ENCODE results near the gene C1QTNF7. TPM values are rescaled to one million over a fixed set of nuclear protein-coding genes. Genes with fewer than 3 reads are reported as not detected.

Gene C1QTNF7
- total RNA-seq, 1 experiment from 2014 or later: 0.04 TPM

DNA sequence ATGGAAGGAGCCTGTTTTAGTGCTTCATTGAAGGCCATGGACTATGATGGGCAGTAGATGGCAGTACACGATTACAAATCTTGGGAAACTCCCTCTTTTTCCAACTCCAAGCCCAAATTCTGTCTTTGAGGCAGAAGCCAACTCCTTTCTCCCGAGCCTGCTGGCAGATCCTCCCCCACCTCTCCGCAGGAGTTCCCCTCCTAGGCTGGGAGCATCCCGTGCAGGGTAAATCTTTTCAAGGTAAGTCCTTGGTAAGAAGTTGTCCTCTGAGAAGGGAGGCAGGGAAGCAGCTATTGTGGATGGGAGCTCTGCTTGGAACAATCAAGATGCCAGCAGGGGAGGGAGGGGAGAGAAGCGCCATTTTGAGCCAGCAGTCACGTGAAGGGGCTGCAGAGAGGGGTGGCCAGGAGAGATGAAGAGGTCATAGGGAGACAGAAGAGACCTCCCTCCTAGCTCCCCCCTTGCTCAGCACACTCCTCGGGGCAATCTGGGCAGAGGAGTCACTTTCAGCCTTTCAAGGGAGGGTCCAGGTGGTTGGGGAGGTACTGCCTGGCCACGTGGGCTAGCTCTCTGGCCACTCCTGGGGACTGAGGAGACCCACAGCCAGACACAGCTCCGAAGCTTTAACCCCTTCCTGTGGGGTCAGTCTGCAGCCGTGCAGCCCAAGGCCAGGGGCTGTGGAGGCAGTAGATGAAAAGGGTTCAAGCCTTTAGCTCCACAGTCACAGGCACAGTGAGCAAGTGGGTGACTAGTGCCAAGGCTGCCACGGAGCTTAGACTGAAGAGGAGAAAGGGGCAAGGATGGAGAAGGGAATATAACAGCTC lies 51.5 kb downstream of the C1QTNF7 start (continued):
- TF ChIP-seq, protein P1, sequence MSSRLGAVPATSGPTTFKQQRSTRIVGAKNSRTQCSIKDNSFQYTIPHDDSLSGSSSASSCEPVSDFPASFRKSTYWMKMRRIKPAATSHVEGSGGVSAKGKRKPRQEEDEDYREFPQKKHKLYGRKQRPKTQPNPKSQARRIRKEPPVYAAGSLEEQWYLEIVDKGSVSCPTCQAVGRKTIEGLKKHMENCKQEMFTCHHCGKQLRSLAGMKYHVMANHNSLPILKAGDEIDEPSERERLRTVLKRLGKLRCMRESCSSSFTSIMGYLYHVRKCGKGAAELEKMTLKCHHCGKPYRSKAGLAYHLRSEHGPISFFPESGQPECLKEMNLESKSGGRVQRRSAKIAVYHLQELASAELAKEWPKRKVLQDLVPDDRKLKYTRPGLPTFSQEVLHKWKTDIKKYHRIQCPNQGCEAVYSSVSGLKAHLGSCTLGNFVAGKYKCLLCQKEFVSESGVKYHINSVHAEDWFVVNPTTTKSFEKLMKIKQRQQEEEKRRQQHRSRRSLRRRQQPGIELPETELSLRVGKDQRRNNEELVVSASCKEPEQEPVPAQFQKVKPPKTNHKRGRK (CRISPR knock-in tag; IDR thresholded peaks at IDR 0.05; ENCODE audit: borderline replicate concordance): no peak
- TF ChIP-seq, protein P2, sequence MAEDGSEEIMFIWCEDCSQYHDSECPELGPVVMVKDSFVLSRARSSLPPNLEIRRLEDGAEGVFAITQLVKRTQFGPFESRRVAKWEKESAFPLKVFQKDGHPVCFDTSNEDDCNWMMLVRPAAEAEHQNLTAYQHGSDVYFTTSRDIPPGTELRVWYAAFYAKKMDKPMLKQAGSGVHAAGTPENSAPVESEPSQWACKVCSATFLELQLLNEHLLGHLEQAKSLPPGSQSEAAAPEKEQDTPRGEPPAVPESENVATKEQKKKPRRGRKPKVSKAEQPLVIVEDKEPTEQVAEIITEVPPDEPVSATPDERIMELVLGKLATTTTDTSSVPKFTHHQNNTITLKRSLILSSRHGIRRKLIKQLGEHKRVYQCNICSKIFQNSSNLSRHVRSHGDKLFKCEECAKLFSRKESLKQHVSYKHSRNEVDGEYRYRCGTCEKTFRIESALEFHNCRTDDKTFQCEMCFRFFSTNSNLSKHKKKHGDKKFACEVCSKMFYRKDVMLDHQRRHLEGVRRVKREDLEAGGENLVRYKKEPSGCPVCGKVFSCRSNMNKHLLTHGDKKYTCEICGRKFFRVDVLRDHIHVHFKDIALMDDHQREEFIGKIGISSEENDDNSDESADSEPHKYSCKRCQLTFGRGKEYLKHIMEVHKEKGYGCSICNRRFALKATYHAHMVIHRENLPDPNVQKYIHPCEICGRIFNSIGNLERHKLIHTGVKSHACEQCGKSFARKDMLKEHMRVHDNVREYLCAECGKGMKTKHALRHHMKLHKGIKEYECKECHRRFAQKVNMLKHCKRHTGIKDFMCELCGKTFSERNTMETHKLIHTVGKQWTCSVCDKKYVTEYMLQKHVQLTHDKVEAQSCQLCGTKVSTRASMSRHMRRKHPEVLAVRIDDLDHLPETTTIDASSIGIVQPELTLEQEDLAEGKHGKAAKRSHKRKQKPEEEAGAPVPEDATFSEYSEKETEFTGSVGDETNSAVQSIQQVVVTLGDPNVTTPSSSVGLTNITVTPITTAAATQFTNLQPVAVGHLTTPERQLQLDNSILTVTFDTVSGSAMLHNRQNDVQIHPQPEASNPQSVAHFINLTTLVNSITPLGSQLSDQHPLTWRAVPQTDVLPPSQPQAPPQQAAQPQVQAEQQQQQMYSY (CRISPR knock-in tag; IDR thresholded peaks at IDR 0.05): no peak
- TF ChIP-seq CREM (CRISPR knock-in tag; IDR thresholded peaks at IDR 0.05) (0 out of 2 replicates have a peak, but pooled peaks have one; percentile 46), GRHL2 (CRISPR knock-in tag; IDR thresholded peaks at IDR 0.05; ENCODE audit: insufficient replicate concordance, severe bottlenecking) (no peak), OVOL2 (CRISPR knock-in tag; IDR thresholded peaks at IDR 0.05; ENCODE audit: borderline replicate concordance) (no peak), NFE2L1 (CRISPR knock-in tag; IDR thresholded peaks at IDR 0.05) (0 out of 2 replicates have a peak, but pooled peaks have one; percentile 54), TP53 (CRISPR knock-in tag; IDR thresholded peaks at IDR 0.05) (no peak), NR1H2 (CRISPR knock-in tag; IDR thresholded peaks at IDR 0.05) (no peak), ZNF219 (CRISPR knock-in tag; IDR thresholded peaks at IDR 0.05; ENCODE audit: borderline replicate concordance) (no peak), ZNF396 (CRISPR knock-in tag; IDR thresholded peaks at IDR 0.05; ENCODE audit: borderline replicate concordance) (no peak), SOX15 (CRISPR knock-in tag; IDR thresholded peaks at IDR 0.05) (no peak), TEAD1 (CRISPR knock-in tag; IDR thresholded peaks at IDR 0.05) (0 out of 2 replicates have a peak, but pooled peaks have one; percentile 26), TCF7 (CRISPR knock-in tag; IDR thresholded peaks at IDR 0.05; ENCODE audit: low read depth) (no peak), ZNF423 (CRISPR knock-in tag; IDR thresholded peaks at IDR 0.05) (peak; percentile 62), ZNF232 (CRISPR knock-in tag; IDR thresholded peaks at IDR 0.05) (peak; percentile 33; the same call in 1 of the 2 replicates), ZBTB21 (CRISPR knock-in tag; IDR thresholded peaks at IDR 0.05; ENCODE audit: borderline replicate concordance) (no peak), ZNF671 (CRISPR knock-in tag; IDR thresholded peaks at IDR 0.05) (peak; percentile 39; the same call in 1 of the 2 replicates), RORB (CRISPR knock-in tag; IDR thresholded peaks at IDR 0.05) (no peak), SMAD4 (CRISPR knock-in tag; IDR thresholded peaks at IDR 0.05) (no peak)
- TF ChIP-seq, protein P3, sequence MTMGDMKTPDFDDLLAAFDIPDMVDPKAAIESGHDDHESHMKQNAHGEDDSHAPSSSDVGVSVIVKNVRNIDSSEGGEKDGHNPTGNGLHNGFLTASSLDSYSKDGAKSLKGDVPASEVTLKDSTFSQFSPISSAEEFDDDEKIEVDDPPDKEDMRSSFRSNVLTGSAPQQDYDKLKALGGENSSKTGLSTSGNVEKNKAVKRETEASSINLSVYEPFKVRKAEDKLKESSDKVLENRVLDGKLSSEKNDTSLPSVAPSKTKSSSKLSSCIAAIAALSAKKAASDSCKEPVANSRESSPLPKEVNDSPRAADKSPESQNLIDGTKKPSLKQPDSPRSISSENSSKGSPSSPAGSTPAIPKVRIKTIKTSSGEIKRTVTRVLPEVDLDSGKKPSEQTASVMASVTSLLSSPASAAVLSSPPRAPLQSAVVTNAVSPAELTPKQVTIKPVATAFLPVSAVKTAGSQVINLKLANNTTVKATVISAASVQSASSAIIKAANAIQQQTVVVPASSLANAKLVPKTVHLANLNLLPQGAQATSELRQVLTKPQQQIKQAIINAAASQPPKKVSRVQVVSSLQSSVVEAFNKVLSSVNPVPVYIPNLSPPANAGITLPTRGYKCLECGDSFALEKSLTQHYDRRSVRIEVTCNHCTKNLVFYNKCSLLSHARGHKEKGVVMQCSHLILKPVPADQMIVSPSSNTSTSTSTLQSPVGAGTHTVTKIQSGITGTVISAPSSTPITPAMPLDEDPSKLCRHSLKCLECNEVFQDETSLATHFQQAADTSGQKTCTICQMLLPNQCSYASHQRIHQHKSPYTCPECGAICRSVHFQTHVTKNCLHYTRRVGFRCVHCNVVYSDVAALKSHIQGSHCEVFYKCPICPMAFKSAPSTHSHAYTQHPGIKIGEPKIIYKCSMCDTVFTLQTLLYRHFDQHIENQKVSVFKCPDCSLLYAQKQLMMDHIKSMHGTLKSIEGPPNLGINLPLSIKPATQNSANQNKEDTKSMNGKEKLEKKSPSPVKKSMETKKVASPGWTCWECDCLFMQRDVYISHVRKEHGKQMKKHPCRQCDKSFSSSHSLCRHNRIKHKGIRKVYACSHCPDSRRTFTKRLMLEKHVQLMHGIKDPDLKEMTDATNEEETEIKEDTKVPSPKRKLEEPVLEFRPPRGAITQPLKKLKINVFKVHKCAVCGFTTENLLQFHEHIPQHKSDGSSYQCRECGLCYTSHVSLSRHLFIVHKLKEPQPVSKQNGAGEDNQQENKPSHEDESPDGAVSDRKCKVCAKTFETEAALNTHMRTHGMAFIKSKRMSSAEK (CRISPR knock-in tag; IDR thresholded peaks at IDR 0.05; ENCODE audit: borderline replicate concordance): no peak
- TF ChIP-seq, protein P4, sequence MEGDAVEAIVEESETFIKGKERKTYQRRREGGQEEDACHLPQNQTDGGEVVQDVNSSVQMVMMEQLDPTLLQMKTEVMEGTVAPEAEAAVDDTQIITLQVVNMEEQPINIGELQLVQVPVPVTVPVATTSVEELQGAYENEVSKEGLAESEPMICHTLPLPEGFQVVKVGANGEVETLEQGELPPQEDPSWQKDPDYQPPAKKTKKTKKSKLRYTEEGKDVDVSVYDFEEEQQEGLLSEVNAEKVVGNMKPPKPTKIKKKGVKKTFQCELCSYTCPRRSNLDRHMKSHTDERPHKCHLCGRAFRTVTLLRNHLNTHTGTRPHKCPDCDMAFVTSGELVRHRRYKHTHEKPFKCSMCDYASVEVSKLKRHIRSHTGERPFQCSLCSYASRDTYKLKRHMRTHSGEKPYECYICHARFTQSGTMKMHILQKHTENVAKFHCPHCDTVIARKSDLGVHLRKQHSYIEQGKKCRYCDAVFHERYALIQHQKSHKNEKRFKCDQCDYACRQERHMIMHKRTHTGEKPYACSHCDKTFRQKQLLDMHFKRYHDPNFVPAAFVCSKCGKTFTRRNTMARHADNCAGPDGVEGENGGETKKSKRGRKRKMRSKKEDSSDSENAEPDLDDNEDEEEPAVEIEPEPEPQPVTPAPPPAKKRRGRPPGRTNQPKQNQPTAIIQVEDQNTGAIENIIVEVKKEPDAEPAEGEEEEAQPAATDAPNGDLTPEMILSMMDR (IDR thresholded peaks at IDR 0.05): no peak; the same call in 1 of the 2 replicates
- TF ChIP-seq, protein P5, sequence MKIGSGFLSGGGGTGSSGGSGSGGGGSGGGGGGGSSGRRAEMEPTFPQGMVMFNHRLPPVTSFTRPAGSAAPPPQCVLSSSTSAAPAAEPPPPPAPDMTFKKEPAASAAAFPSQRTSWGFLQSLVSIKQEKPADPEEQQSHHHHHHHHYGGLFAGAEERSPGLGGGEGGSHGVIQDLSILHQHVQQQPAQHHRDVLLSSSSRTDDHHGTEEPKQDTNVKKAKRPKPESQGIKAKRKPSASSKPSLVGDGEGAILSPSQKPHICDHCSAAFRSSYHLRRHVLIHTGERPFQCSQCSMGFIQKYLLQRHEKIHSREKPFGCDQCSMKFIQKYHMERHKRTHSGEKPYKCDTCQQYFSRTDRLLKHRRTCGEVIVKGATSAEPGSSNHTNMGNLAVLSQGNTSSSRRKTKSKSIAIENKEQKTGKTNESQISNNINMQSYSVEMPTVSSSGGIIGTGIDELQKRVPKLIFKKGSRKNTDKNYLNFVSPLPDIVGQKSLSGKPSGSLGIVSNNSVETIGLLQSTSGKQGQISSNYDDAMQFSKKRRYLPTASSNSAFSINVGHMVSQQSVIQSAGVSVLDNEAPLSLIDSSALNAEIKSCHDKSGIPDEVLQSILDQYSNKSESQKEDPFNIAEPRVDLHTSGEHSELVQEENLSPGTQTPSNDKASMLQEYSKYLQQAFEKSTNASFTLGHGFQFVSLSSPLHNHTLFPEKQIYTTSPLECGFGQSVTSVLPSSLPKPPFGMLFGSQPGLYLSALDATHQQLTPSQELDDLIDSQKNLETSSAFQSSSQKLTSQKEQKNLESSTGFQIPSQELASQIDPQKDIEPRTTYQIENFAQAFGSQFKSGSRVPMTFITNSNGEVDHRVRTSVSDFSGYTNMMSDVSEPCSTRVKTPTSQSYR (CRISPR knock-in tag; IDR thresholded peaks at IDR 0.05): no peak
- TF ChIP-seq, protein P6, sequence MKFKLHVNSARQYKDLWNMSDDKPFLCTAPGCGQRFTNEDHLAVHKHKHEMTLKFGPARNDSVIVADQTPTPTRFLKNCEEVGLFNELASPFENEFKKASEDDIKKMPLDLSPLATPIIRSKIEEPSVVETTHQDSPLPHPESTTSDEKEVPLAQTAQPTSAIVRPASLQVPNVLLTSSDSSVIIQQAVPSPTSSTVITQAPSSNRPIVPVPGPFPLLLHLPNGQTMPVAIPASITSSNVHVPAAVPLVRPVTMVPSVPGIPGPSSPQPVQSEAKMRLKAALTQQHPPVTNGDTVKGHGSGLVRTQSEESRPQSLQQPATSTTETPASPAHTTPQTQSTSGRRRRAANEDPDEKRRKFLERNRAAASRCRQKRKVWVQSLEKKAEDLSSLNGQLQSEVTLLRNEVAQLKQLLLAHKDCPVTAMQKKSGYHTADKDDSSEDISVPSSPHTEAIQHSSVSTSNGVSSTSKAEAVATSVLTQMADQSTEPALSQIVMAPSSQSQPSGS (CRISPR knock-in tag; IDR thresholded peaks at IDR 0.05; ENCODE audit: borderline replicate concordance, low read depth): no peak

Measured in WTC11 (cell line).